Retina (tissue), 1 donor: ENCODE results near the gene NXT1.
A peak's percentile ranks its signal among the peaks of the same experiment; 100 is the strongest.

Experiments
- DNase-seq: peaks from one replicate; pipeline ENCODE4 v3.0.0-alpha.2; 2016

The NXT1 gene

DNA sequence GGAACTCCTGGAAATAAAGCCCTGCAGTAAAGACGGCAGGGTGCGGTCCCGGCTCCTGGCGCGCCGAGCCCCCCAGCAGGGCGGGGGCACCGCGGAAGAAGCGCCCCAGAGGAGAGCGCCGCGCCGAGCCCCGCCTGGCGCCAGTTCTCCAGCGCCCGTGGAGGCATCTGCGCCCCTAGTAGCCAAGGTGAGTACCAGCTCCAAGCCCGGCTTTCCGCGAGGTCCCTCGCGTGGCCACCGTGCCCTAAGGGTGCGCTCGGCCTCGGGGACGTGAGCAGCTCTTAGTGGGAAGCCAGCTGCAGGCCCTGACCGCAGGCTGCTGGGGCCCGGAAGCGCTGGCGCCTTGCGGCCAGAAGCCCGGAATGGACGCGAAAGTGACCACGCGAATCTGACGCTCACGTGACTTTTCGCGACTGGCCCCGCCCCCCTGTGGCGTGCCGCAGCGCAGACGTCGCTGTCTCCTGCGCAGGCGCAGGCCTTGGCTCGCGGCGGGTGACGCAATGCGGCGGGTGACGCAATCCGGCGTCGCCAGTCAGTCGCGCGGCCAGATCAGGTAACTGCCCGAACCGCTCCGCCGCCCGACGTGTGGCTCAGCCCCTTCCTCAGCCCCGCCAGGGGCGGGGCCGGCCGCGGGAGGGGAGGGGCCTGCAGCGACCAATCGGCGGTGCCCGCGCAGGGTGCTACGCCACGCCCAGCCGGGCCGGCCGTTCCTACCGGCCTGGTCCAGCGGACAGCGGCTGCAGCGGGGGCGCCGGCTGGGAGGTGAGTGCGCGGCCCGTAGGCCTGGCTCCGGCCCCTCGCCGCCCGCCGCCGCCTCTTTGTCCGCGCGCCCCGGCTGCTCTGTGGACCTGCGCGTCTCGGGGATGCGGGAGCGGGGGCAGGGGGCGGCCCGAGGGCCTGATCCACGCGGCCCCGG is 11.1 kb downstream of the NXT1 start, which contains the start of gene GZF1:
Gene GZF1 (plus strand): TSS at position 707 of the 916 bp plus-strand sequence. CDS start 2,202 bp downstream, outside the sequence.
- peak; percentile 99 for DNase-seq

- DNase-seq = peak; percentile 81
Observed at GRCh38 chr20:23362392-23363256, 12.0 kb downstream of the NXT1 start.

DNA sequence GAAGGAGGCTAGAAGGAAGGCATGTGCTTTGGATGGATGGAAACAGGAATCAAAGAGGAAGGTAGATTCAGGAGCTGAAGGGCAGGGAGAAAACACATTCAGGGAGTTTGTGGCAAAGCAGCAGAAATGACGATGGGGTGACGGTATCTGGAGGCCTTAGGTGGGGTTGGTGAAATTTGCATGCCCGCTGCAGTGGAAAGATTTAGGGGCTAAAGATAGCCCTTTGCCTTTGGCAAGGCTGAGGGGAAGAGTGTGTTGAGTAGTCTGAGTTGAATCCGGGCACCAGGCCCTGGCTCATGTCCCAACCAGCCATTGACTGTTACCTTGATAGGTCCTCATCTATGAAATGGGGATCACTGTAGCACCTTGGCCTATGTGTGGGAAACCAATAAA is 12.7 kb downstream of the NXT1 start:
- DNase-seq = no peak

DNA sequence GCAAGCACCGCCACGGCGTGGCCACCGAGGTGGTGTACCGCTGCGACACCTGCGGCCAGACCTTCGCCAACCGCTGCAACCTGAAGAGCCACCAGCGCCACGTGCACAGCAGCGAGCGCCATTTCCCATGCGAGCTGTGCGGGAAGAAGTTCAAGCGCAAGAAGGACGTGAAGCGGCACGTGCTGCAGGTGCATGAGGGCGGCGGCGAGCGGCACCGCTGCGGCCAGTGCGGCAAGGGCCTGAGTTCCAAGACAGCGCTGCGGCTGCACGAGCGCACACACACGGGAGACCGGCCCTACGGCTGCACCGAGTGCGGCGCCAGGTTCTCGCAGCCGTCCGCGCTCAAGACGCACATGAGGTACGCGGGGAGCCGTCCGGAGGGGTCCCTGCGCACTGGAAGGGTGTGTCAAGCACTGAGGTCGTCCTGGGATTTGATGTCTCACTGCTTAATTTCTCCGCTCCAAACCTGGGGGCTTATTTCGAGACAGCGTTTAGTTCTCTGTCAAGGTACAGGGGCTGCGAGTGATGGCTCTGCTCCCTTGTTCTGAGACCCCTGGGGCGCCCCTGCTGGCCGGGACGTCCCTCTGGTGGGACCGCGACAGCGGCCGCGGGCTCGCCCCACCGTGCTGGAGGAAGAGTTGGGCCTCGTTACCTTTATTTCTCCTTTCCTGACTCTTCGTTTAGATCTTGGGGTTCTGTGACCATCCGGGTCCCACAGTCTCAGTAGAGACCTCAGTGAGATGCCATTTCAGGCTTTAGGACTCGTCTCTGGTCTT is 15.0 kb downstream of the NXT1 start:
- no peak for DNase-seq

DNA sequence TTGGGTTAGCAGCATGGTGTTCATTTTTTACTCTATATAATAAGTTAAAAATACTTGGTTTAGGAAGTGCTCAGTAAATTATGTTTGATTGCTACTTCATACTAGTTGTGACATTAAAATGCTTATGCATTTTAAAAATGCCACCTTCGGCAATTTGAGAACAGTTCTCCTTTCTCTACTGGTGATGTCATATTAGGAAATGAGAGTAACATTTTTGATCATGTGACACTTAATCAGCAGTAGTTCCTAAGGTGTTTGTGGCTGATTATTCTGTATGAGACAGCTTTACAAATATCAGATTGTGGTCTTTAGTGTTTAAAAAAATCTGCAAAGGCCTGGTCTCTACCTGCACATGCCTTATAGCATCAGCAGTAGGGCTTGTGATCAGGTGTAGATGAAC is 15.8 kb downstream of the NXT1 start:
- no peak for DNase-seq

DNA sequence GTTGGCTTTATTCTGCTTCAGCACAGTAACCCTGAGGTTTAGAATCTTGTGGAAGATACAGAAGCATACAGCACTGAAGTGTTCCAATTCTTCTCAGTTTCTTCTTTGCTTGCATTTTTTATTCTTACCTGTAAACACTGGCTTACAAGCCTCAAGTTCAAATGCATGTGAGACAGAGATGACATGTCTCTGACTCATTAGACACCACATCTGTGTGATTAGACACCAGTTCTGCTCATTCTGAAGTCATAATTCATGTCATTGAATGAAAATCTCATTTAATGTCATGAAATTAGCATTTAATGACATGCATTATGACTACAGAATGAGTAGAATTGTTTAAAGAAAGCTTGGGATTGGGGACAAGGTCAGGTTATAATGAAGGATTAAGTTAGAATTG is 17.2 kb downstream of the NXT1 start:
- DNase-seq = no peak

GRCh38 chr20:23368316-23369071 is 17.9 kb downstream of the NXT1 start:
- DNase-seq = no peak

DNA sequence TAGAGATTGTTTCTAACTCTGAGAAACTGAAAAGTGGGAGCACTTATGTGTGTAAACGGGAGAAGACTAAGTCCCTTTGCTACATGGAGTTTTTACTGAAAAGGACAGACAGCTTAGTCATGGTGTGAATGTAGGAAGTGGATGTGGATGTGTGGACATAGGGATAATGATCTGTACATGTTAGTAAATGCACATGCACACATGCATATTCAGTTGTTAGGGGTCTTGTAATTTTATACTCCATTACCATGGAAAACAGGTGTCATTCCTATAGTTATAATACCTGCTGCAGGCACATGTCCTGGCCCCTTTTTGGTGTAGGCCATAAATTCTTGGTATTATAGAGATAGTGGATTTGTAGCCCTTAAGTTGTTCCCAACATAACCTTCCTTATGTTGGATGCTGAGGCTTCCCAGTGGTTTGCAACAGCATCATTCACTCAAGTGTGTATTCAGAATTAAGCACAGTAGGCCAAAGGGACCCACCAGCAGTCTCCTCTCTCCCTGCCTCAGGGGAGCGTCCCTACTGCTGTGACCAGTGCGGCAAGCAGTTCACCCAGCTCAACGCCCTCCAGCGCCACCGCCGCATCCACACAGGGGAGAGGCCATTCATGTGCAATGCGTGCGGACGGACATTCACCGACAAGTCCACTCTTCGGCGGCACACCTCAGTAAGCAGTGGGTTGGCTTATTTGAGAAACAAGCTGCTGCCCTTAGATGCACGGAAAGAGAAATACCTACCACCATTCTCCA is 18.7 kb downstream of the NXT1 start:
- DNase-seq = no peak

DNA sequence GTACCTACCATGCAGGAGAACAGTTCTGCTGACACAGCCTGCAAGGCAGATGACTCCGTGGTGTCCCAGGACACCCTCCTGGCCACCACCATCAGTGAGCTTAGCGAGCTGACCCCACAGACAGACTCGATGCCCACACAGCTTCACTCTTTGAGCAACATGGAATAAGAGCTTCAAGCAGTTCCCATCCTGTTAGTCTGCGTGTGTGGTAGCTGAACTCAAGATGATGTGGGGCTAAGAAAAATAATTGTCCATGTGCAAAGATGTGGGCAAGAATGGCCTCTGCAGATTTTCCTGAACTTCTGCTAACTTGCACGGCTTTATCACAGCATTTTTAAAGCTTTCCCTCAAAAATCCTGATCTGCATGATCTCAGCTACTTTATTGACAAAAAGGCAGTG is 19.7 kb downstream of the NXT1 start:
- DNase-seq = no peak

DNA sequence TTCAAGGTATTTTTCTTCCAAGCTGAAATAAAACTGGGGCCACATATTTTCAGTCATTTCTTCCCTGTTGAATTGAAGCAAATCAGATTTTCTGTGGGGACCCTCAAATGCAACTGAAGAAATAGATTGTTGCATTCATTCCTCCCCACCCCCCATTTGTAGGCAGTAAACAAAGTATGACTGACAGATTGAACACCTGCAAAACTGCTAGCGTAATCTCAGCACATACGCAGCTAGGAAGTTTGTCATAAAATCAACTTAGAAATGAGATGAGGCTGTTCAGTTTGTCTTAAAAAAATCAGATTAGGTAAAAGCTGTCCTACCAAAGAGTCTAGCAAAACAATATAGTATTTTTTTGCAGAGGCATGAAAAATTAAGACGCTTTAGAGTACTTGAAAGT is 20.3 kb downstream of the NXT1 start:
- DNase-seq = no peak

- DNase-seq = no peak
Observed at GRCh38 chr20:23371496-23371895, 20.9 kb downstream of the NXT1 start.

DNA sequence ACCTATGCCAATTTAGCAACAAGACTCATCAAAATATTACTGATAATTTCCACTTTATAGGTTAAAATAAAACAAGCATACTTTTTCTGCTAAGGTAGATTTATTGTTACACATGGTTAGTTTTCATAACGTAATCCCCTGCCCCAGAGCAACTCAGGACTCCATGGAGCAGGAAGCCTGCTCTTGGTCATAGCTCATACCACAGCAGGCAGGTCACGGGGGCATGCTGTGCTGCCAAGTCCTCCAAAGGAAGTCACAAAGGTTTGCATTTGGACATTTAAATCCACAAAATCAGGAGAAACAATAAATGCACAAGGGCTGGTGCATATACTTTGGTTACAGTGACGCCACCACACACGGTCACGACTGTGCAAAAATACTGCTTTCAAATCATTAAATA is 23.9 kb downstream of the NXT1 start:
- no peak for DNase-seq

- DNase-seq = no peak
Observed at GRCh38 chr20:23375827-23376226, 25.2 kb downstream of the NXT1 start.

- DNase-seq = no peak
Observed at GRCh38 chr20:23379772-23380171, 29.2 kb downstream of the NXT1 start.

DNA sequence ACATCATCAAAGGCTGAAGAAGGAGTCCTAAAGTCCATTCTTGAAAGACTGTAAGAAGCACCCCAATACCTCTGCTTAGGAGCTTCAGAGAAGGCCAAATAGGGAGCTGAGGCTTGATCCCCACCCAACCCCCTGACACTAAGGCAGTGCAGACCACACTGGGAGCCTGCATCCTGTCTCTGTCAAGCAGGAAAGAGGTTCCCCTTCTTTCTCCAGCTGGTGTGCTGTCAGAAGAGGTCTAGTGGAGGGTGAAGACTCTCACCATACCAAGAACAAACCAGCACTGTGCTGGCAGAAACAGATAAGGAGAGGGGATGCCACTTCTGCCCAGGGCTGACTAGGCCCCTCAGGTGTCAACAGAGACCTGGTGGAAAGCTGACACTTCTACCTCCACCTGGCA is 31.3 kb downstream of the NXT1 start:
- DNase-seq = no peak

GRCh38 chr20:23386304-23387117 is 35.9 kb downstream of the NXT1 start:
- DNase-seq = no peak

DNA sequence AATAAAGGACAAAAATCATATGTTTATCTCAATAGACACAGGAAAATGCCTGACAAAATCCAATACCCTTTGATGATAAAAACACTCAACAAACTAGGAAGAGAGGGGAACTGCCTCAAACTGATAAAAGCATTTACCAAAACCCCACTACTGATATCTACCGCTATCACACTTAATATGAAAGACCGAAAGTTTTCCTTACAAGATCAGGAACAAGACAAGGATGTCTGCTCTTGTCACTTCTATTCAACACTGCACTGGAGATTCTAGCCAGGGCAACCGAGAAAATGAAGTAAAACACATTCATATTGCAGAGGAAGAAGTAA is 36.5 kb downstream of the NXT1 start:
- no peak for DNase-seq

DNA sequence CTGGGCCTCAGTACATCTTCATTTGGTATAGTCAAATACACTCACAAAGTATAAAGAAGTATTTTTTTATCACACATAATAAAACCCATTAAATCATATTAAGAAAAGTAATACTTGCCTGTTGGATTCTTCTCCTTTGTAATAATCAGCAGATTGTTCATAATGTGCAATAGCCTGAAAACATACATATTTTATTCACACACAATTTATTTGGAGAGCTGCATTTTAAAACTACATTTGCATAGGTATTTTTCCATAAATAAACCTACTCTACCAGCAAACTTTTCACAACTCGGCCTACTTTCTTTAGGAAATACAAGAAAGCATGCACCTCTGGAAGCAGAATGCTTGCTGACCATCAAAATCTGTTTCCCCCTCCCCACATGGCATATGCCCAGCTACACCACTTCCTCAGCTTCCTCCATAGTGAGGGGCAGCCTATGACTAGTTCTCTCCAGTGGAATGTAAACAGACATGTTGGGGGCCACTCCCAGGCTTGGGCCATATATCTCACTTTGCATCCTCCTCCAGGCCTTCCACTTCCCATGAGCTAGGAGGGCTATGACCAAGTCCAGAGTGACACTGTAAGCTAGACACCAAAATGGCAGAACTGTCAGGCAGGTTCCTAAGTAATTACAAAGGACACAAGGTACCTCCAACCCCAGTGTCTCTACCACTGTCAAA is 39.6 kb downstream of the NXT1 start:
- no peak for DNase-seq

- DNase-seq = no peak
Observed at GRCh38 chr20:23391707-23392310, 41.2 kb downstream of the NXT1 start.
